Stimulated activated CD4-positive, alpha-beta T cell treated with anti-CD3 and anti-CD28 coated beads, Interleukin-12 subunit alpha, Interleukin-12 subunit beta, amount 100 ng/mL, for 48 hours (primary cell): ENCODE results near the gene RRAS.
A peak's percentile ranks its signal among the peaks of the same experiment; 100 is the strongest.

Experiments
- DNase-seq, 3 donors: peaks; one replicate each; pipeline ENCODE4 v3.0.0-alpha.2; 2020; ENCODE audit warnings: low read depth in 2 of 3, low spot score in 1 of 3

RRAS gene

DNA sequence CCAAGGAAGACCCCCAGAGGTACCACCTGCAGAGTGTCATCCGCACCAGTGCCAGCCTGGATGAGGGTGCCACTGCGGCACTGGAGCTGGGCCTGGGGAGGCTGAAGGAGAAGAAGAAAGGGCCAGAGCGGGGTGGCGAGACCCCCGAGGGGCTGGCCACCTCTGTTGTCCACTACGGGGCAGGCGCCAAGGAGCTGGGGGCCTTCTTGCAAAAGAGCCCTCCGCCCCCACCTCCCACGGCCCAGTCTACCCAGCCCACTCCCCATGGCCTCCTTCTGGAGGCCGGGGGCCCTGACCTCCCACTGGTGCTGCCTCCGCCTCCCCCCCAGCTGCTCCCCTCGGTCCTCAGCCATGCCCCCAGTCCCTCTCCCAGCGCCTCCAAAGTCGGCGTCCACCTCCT is 43.5 kb downstream of the RRAS start:
- DNase-seq, result no peak

DNA sequence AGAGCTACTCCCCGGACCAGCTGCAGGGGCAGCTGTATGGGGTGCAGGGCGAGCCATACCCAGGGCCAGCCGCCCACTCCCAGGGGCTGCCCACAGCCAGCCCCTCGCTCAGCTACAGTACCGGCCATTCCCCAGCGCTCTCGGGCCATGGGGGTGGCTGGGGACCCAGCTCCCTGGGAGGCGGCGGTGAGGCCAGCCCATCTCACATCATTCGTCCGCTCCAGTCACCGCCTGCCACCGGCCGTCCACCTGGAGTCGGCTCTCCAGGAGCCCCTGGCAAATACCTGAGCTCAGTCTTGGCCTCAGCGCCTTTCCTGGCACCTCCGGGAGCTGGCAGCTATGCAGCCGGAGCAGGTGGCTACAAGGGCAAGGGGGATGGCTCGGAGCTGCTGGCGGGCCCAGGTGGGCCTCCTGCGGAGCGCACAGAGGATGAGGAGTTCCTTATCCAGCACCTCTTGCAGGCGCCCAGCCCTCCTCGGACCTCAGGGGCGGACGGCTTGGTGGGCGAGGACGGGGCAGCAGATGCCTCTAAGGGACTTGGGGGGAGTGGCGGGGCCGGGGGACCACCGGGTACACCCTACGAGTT is 44.0 kb downstream of the RRAS start:
- DNase-seq, result no peak

DNA sequence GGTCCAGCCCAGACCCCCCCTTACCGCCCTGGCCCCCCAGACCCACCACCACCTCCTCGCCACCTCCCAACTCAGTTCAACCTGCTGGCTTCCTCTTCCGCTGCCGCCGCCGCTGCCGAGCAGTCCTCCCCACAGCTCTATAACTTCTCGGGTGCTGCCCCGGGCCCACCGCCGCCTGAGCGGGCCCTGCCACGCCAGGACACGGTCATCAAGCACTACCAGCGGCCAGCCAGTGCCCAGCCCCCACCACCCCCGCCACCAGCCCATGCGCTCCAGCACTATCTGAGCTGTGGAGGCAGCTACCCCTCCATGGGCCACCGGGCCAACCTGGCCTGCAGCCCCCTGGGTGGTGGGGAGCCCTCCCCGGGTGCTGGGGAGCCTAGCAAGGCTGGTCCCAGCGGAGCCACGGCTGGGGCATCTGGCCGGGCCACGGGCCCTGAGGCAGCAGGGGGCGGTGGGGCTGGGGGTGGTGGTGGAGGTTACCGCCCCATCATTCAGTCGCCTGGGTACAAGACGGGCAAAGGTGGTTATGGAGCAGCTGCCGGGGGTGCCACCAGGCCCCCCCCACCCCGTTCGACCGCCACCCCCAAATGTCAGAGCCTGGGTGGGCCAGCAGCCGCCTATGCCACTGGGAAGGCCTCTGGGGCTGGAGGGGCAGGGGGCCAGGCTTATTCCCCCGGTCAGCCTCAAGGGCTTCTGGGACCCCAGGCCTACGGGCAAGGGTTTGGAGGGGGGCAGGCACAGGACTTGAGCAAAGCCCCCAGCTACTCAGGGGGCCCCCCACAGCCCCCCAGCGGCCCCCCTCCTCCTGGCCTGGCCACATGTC is 44.7 kb downstream of the RRAS start:
- DNase-seq, result no peak

DNA sequence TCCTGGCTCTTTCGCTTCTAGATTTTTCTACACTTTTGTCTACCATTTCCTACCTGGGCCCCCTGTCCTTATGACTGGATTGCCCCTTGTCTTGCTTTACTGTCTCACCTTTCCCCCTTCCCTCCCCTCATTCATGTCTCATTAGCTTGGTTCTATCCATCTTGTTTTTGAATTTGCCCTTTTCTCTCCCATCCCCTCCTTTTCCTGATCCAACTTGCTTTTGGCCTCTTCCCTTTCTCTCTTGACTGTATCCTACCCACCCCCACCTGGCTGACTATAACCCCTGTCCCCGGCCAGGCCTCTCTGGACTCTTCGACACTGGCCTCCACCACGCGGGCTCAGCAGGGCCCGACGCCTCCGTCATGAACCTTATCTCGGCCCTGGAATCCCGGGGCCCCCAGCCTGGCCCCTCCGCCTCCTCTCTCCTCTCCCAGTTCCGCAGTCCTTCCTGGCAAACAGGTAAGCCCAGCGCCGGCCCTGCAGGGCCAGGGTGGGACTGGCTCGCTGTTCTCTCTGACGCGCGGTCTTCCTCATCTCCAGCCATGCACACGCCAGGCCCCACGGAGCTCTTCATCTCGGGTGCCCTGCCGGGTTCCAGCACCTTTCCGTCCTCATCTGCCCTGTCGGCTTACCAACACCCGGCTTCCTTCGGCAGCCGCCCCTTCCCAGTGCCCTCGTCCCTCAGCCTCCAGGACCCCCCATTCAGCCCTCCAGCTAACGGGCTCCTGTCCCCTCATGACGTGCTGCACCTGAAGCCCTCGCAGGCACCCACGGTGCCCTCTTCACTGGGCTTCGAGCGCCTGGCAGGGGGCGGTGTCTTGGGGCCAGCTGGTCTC is 45.6 kb downstream of the RRAS start:
- DNase-seq, result no peak

DNA sequence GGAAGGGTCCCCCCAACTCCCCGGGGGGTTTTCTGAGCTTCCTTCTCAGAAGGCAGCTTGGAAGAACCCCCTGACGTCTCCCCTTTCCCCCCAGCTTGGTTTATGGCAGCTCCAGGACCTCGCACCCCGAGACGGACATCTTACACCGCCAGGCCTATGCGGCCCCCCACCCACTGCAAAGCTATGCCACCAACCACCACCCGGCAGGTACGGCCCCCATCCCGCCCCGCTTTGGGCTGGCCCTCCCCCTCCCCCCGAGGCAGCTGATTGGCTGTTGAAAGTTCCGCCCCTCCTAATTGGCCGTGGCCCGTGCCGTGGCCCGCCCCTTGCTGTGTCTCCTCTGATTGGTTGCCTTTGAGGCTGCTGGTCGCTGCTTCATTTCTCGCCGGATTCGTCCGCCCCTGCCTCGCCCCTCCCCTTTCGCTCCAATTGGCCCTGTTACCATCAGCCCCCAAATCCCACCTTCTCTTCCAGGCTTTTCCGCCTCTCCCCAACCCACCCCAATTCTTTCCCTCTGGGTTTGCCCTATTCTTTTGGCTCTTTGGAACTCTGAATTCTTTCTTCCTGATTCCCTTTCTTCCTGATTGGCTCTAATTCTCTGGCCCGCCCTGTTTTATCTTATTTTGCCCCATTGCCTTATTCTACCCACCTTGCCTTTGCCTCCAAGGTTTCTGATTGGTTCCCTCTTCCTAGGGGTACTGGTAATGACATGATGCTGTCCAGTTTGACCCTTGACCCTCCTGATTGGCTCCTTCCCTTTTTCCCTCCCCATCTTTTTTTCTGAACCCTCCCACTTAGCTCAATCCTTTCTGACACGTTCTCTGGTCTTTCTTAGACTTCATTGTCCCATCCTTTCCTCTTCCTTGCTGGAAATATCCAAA is 46.5 kb downstream of the RRAS start:
- peak; percentile 89 to 93 (median 93) for DNase-seq

DNA sequence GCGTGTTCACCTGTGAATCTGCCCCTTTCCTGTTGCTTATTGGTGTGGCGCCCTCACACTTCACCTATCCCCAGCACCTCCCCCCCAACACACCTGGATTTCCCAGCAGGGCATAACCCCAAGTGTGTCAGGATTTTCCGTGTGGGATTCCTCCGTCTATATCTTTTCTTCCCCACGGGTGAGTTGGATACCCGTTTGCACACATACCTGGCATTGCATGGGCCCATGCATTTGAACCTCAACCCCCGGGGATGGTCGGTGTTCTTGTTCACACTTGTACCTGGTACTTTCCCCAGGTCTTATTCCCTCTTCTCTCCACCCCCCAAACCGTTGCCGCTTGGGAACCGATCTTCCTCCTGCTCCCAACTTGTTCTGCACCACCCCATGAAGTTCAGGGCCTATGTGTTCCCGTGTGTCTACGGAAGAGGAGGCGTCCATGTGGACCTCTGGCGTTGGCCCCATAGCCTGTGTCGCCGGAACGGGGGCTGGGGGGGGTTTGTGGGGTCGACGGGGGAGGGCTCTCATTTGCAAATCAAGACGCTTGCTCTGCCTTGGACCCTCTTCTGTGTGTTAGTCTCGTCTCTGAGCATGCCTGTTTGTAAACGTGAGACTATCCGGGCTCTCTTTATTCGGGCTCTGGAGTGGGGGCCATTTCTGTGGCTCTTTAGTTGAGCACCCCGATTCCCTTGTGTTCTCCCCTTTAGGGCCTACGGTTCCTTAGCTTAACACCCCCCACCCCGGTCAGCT is 47.3 kb downstream of the RRAS start:
- DNase-seq, result no peak

DNA sequence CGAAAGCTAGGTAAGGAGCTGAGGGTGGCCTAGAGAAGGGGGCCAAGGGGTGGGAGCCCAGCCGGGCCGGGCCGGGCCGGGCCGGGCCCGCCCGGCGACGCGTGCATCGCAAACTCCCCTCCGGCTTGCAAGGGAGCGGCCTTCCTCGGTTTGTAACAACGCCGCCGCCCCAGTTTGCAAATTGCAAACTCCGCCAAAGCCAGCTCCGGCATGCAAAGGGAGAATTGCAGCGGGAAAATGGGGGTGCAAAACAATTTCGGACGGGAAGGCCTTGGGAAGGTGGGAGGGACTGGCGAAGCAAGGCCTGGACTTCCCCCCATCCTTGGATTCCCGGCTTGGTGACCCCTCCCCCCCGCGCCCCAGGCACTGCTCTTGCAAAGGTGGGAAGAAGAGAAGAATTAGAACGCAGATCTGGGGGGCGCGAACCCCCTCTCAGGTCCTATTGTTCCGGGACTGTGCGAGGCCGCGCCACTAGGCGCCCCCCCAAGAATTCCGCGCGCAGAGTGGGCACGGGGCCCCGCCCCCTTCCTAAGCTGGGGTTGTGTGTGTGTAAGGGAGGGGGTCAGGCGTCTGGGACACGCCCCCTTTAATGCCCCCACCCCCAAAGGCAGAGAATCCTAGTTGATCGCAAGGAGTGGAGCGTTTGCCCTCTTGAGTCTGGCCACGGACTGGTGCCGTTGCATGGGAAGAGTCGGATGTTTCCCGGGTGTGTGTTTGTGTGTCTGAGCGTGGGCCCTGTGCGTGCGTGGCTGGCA is 48.0 kb downstream of the RRAS start:
- DNase-seq, result peak in 2 of 3 donors; percentile 33 to 39

DNA sequence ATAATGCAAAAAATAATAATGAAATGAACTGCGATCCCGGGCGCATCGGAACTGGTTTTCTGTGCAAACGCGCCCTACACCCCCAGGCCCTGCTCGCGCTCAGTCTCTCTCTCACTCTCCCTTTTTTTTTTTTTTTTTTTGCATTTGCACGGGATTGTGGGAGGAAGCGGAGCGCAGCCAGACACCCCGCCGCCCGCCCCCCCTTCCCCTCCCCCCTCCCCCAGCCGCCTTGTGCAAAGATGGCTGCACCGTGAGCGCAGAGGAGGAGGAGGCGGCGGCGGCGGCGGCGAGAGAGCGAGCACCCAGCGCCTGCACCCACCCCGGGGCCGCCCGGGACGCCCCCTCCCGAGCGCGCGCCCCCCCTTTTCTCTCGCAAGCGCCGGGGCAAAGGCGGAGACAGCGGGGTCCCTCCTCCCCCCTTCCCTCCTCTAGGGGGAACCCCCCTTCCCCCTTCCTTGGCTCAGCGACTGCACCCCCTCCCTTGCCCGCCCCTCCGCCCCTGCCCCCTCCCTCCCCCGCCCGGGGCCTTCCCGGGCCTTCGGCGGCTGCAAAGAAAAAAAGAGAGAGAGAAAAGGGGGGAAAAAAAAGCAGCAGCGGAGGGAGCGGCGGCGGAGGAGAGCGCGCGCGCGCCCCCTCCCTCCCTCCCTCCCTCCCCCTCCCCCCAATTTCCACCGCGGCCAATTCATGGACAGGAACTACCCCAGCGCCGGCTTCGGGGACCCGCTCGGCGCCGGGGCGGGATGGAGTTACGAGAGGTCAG is 48.8 kb downstream of the RRAS start, which contains the start of gene PRR12:
Gene PRR12, plus strand, starts transcription at position 212 of the 760 bp plus-strand sequence. Its CDS starts 473 bp downstream, at position 685.
- peak in 2 of 3 donors; percentile 39 to 61 for DNase-seq

DNA sequence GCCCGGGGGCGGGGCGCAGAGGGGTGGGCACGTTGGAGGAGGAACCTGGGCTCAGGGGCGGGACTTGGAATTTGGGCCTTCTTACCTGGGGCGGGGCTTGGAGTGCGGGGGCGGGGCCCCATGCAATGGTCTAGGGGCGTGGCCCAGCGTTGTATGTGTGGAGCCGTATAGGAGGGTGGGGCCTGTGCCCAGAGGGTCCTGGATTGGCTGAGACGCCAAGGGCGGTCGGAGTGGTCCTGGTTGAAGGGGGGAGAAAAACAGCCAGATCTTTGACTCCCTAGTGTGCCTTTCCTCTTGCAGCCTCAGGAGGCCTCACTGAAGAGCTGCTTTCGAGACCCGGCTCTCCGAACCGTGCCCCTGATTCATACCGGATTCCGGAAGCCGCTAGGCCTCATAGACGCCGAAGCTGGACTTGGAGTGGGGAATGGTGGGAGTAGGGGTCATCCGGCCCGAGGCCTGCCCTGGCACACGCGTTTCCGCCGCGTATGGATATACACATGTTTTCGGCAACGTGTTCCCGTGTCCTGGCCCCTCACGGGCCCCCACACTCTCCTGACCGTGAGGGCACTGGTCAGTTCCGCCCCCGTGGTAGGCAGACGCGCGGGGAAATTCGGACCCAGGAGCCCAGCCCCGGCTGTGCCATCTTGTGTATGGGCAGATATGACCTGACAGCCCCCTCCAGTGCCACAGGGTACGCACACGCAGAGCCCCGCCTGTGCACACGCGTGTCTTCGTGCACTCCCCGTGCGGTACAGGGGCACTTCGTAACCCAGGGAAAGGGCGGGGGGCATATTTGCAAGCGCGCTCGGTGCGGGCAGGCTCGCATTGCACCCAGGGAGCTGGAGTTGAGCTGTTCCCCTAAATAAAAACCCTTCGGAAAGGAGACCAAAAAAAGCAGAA is 49.6 kb downstream of the RRAS start:
- DNase-seq, result peak; percentile 87 to 91 (median 90)

DNA sequence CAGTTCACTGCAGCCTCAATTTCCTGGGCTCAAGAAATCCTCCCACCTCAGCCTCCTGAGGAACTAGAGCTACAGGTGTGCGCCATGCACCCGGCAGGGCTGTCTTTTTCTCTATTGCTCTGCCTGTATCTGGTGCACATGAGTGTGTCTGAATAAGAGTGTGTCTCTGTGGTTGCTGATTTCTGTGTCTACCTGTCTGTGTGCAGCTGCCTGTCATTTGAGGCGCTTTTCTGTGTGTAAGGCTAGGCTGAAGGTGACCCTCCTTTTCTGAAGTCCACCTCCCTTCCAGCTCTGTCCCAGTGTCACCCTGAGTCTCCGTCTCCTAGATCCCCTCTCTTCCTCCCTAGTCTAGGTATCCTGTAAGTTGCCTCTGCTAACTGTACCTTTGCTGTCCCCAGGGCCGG is 50.4 kb downstream of the RRAS start:
- no peak for DNase-seq

DNA sequence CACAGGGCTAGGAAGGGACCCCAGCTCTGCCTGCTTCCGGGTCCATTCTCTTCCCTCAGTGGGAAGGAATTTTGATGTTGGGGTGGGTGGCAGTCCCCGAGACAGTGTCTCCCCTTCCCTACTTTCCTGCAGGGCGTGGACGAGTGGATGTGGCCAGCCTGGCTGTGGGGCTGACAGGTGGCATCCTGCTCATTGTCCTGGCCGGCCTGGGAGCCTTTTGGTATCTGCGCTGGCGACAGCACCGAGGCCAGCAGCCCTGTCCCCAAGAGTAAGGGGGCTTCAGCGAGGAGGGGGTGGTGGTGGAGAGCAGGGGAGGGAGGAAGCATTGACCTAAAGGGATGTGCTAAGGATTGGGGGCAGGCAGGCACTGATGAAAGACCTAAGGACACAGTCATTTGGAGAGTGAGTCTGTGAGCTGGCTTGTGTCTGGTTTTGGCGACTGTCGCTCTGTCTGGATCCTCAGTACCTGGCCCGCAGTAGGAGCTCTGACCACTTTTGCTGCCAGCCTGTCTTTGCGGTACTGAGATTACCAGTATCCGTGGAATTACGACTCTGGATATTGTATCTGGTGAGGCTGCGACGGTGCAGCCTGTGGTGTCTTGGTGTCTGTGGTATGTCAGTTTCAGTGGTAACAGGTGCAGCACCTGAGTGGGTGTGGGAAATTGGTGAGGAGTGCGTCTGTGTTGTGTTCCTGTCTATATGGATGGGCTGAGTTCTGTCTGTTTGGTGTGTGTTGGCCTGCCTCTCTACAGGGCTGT is 51.4 kb downstream of the RRAS start:
- DNase-seq, result peak in 1 of 3 donors; percentile 53

DNA sequence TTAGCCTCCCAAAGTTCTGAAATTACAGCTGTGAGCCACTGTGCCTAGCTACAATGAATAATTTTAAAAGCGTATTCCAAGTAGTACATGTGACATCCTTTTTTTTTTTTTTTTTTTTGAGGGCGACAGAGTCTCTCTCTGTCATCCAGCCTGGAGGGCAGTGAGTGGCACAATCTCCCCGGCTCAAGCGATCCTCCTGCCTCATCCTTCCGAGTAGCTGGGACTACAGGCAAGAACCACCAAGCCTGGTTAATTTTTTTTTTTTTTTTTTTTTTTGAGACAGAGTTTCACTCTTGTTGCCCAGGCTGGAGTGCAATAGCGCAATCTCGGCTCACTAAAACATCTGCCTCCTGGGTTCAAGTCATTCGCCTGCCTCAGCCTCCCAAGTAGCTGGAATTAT is 52.7 kb downstream of the RRAS start:
- no peak for DNase-seq
